ENCODE data around the gene GPR62. TPM values are rescaled to one million over a fixed set of nuclear protein-coding genes. Genes with fewer than 3 reads are reported as not detected.

Gene GPR62
- total RNA-seq, 1 donor from 2014 or later, result not detected

GRCh38 chr3:52001443-52001974, 46.3 kb downstream of the GPR62 start:
- no peak overlapping the region for H3K4me3 ChIP-seq (ENCODE audit: low read depth, low read length)
- H3K36me3 ChIP-seq (ENCODE audit: control insufficient read depth, insufficient read depth, low read length), result no peaks in the 10 kb centered on the region
- TF ChIP-seq CTCF (IDR thresholded peaks at IDR 0.05; ENCODE audit: insufficient read depth, low read length, poor library complexity, severe bottlenecking), result peak; percentile 99
- DNase-seq (ENCODE audit: low read depth), result no peak
- H3K27me3 ChIP-seq (ENCODE audit: control insufficient read depth, insufficient read depth, low read length), result no peaks in the 10 kb centered on the region

DNA sequence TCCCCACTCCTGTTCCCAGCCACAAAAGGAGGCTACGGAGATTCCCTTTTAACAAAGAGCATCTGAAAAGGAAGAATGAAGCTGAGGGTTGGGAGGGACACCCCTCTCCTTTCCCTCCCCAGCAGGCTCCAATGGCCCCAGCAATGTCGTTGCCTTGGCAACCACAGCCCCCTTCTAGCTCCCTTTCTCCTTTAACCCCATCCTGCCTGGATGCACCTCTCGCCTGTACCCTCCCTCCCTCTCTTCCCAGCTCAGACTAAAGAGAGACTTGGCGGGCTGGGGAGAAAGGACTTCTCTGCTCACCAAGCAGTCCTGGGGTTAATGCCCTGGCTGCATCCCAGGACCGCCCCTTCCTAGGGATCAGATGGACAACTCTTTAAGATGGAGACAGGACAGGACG, 47.6 kb downstream of the GPR62 start:
- H3K27me3 ChIP-seq (ENCODE audit: control insufficient read depth, insufficient read depth, low read length), result no peaks in the 10 kb centered on the region
- TF ChIP-seq CTCF (IDR thresholded peaks at IDR 0.05; ENCODE audit: insufficient read depth, low read length, poor library complexity, severe bottlenecking), result no peak
- DNase-seq (ENCODE audit: low read depth), result no peak
- H3K36me3 ChIP-seq (ENCODE audit: control insufficient read depth, insufficient read depth, low read length), result no peaks in the 10 kb centered on the region
- H3K4me3 ChIP-seq (ENCODE audit: low read depth, low read length), result no peak overlapping the region

DNA sequence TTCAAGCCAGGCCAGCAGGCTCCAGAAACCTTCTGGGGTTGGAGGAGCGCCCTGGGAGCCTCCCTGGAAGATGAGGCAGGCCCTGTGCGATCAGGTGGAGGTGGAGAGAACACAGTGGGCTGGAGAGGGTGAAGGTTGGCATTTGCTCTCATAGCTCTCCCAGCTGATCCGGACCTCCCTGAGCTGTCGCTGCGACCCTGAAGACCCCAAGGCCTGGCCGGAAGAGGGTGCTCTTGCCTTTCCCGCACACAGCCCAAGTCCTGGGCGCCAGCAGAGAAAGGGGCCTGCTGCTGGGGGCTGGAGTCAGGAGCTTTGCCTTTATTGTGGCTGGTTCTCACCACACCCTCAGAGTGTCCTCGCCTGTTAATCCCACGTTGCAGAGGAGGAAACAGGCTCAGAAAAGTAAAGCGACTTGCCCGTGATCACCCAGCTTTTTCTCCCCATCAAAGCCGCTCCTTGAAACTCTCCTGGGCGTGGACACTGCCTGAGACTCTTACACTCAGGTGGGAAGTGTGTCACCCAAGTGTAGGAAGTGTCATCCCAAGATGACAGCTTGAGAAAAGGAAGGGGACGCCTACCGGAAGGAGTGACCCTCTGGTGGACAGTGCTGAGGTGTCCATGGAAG, 49.1 kb downstream of the GPR62 start:
- no peak for DNase-seq (ENCODE audit: low read depth)
- peak; percentile 69 for TF ChIP-seq CTCF (IDR thresholded peaks at IDR 0.05; ENCODE audit: insufficient read depth, low read length, poor library complexity, severe bottlenecking)

DNA sequence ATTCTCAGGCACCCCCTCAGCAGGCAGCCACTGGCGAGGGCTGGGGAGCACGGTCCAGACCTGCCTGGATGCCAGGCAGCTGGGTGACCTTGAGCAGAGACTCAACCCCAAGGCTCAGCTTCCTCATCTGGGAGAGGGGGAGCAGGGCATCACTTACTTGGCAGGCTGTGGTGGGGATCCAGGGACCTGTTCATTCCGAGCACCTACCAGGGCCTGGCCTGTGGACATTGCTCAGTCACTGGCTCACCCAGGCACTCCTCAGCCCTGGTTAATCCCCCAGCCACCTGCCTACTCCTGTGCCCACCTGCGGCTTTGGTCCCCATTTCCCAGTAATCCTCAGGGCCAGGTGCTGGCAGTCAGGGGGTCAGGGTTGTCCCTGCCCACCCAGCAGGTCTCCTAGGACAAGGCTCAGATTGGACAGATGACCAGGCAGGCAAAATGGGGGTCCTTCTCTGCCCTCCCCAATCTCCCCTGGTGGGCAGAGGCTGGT, 49.8 kb downstream of the GPR62 start:
- DNase-seq (ENCODE audit: low read depth), result no peak
- TF ChIP-seq CTCF (IDR thresholded peaks at IDR 0.05; ENCODE audit: insufficient read depth, low read length, poor library complexity, severe bottlenecking), result no peak
- Histone ChIP-seq H3K27me3 (ENCODE audit: control insufficient read depth, insufficient read depth, low read length) (no peaks in the 10 kb centered on the region), H3K4me3 (ENCODE audit: low read depth, low read length) (no peak overlapping the region), H3K36me3 (ENCODE audit: control insufficient read depth, insufficient read depth, low read length) (no peaks in the 10 kb centered on the region)

More for the DNA sequence above, 49.1 kb downstream of the GPR62 start:
- Histone ChIP-seq H3K4me3 (ENCODE audit: low read depth, low read length) (no peak overlapping the region), H3K27me3 (ENCODE audit: control insufficient read depth, insufficient read depth, low read length) (no peaks in the 10 kb centered on the region), H3K36me3 (ENCODE audit: control insufficient read depth, insufficient read depth, low read length) (no peaks in the 10 kb centered on the region)

GRCh38 chr3:52005571-52005986, 50.4 kb downstream of the GPR62 start:
- TF ChIP-seq CTCF (IDR thresholded peaks at IDR 0.05; ENCODE audit: insufficient read depth, low read length, poor library complexity, severe bottlenecking), result no peak
- Histone ChIP-seq H3K27me3 (ENCODE audit: control insufficient read depth, insufficient read depth, low read length) (no peaks in the 10 kb centered on the region), H3K4me3 (ENCODE audit: low read depth, low read length) (no peak overlapping the region), H3K36me3 (ENCODE audit: control insufficient read depth, insufficient read depth, low read length) (no peaks in the 10 kb centered on the region)
- DNase-seq (ENCODE audit: low read depth), result peak; percentile 34
